Mesendoderm (in vitro differentiated cells): Measurements from ENCODE around the gene HOXB13.
A peak's percentile ranks its signal among the peaks of the same experiment; 100 is the strongest.

Experiments
- DNase-seq: peaks from one replicate; pipeline ENCODE4 v3.0.0; 2013
- H2AK5ac ChIP-seq: 2 replicates; pipeline ENCODE4 v1.6.1; 2013; ENCODE audit warnings: low read length, inconsistent platforms
- H2BK120ac ChIP-seq: 2 replicates; pipeline ENCODE4 v1.6.1; 2013; ENCODE audit warnings: low read depth, mild to moderate bottlenecking, low read length, moderate library complexity, mixed read lengths
- H2BK15ac ChIP-seq: replicated peaks from 2 replicates; pipeline ENCODE4 v1.6.1; 2013; ENCODE audit warnings: low read depth, mild to moderate bottlenecking, moderate library complexity
- H2BK5ac ChIP-seq: 2 replicates; pipeline ENCODE4 v1.6.1; 2013; ENCODE audit warnings: low read length, inconsistent platforms
- H3K18ac ChIP-seq: 2 replicates; pipeline ENCODE4 v1.6.1; 2013; ENCODE audit warnings: mild to moderate bottlenecking, low read length, mixed read lengths
- H3K23ac ChIP-seq: one replicate; pipeline ENCODE4 v1.6.1; 2013; ENCODE audit warnings: low read length
- H3K27ac ChIP-seq: 2 replicates; pipeline ENCODE4 v1.5.1; 2013; ENCODE audit warnings: low read depth, mild to moderate bottlenecking, inconsistent platforms, low read length, moderate library complexity
- H3K27me3 ChIP-seq: 2 replicates; pipeline ENCODE4 v1.6.1; 2013; ENCODE audit warnings: low read length, control low read depth, mild to moderate bottlenecking, inconsistent platforms; ENCODE audit not compliant: insufficient read depth, poor library complexity
- H3K36me3 ChIP-seq: 2 replicates; pipeline ENCODE4 v1.6.1; 2013; ENCODE audit warnings: low read length, inconsistent platforms; ENCODE audit not compliant: control insufficient read depth, insufficient read depth
- H3K4ac ChIP-seq: one replicate; pipeline ENCODE4 v1.6.1; 2013; ENCODE audit warnings: low read depth, mild to moderate bottlenecking, low read length, moderate library complexity
- H3K4me1 ChIP-seq: 2 replicates; pipeline ENCODE4 v1.6.1; 2013; ENCODE audit warnings: low read depth, low read length, inconsistent platforms; ENCODE audit not compliant: control insufficient read depth
- H3K4me2 ChIP-seq: 2 replicates; pipeline ENCODE4 v1.6.1; 2013; ENCODE audit warnings: low read length
- H3K4me3 ChIP-seq: 2 replicates; pipeline ENCODE4 v1.5.1; 2013; ENCODE audit warnings: mild to moderate bottlenecking, low read length
- H3K56ac ChIP-seq: one replicate; pipeline ENCODE4 v1.6.1; 2013; ENCODE audit warnings: low read length
- H3K79me1 ChIP-seq: 2 replicates; pipeline ENCODE4 v1.6.1; 2013; ENCODE audit warnings: low read length, inconsistent platforms
- H3K79me2 ChIP-seq: 2 replicates; pipeline ENCODE4 v1.6.1; 2013; ENCODE audit warnings: mild to moderate bottlenecking, low read length; ENCODE audit not compliant: control insufficient read depth, insufficient read depth
- H3K9ac ChIP-seq: 2 replicates; pipeline ENCODE4 v1.6.1; 2013; ENCODE audit warnings: low read length, inconsistent platforms
- H4K5ac ChIP-seq: one replicate; pipeline ENCODE4 v1.6.1; 2013; ENCODE audit warnings: low read length
- H4K8ac ChIP-seq: one replicate; pipeline ENCODE4 v1.6.1; 2013; ENCODE audit warnings: low read depth, mild to moderate bottlenecking, control low read depth, low read length, moderate library complexity
- WGBS: extraction: QIAGEN DNeasy Blood & Tissue Kit; methylation state at CpG from one replicate; pipeline ENCODE4 v1.1.7; 2013; ENCODE audit warnings: low lambda C conversion rate, missing lambda C conversion rate; ENCODE audit not compliant: insufficient coverage; ENCODE audit errors: extremely low coverage; 5-methylcytosine and 5-hydroxymethylcytosine counted together

The HOXB13 gene

DNA sequence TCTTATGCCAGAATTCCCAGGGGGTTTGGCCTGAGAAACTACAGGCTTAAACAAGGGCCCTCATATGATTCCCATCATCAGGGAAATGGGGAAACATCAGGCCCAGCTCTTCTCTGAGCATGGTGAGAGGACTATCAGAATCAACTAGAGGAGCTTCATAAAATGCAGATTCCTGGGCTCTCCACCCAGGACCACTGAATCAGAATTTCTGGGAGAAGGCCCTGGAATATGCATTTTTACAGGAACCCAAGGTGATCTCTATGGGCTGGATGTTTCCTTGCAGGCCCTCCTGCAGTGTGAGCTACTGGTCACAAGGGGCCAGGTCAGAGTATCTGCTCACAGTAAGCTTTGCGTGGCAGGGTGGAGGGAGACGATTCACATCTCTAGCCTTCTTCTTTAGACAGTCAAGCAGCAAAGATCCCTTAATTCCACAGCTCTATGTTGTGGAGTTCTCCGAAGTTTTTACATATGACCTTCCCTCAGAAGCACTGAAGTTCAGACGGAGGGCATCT, 38.8 kb upstream of the HOXB13 start:
- H3K27me3 ChIP-seq: peaks cover 4% of the 10 kb centered on the region
- no peak overlapping the region for H3K23ac ChIP-seq
- H3K27ac ChIP-seq: no peak overlapping the region
- no peak overlapping the region for H3K18ac ChIP-seq
- H4K8ac ChIP-seq: no peak overlapping the region
- H2BK5ac ChIP-seq: no peak overlapping the region
- H4K5ac ChIP-seq: no peak overlapping the region
- no peak overlapping the region for H3K56ac ChIP-seq
- H3K9ac ChIP-seq: no peak overlapping the region
- H2AK5ac ChIP-seq: no peak overlapping the region
- no peak overlapping the region for H2BK120ac ChIP-seq
- H3K79me2 ChIP-seq: no peaks in the 10 kb centered on the region
- no peaks in the 10 kb centered on the region for H3K36me3 ChIP-seq
- DNase-seq: peak; percentile 44
- WGBS: no CpG with 5 or more reads among the region's 4 CpGs
- no peak overlapping the region for H3K4me3 ChIP-seq
- H3K4ac ChIP-seq: no peak overlapping the region
- no peak overlapping the region for H2BK15ac ChIP-seq
- H3K4me1 ChIP-seq: no peaks in the 10 kb centered on the region
- H3K79me1 ChIP-seq: no peaks in the 10 kb centered on the region
- no peak overlapping the region for H3K4me2 ChIP-seq

DNA sequence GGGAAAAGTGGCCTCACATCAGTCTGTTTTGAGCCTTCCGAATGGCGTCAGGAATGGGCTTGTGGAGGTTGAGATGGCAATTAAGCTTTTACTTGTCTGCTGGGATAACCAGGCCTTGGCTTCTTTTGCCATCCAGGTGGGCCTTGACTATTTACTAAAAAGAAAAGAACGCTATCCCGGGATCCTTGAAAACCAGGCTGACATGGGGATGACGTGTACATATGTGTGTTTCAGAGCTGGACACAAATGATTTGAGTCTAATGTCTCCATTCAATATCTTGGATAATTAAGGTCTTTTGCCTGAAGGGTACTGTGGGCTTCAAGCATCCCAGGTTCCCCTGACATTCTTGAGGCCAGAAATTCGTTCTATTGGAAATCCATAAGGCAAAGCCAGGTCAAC, 32.6 kb upstream of the HOXB13 start:
- Histone ChIP-seq H3K56ac (no peak overlapping the region), H3K4ac (no peak overlapping the region), H2AK5ac (no peak overlapping the region), H4K5ac (no peak overlapping the region), H2BK120ac (no peak overlapping the region), H3K9ac (no peak overlapping the region), H3K4me2 (no peak overlapping the region), H2BK15ac (no peak overlapping the region), H3K4me1 (no peaks in the 10 kb centered on the region), H3K79me1 (no peaks in the 10 kb centered on the region), H3K18ac (no peak overlapping the region), H3K4me3 (no peak overlapping the region), H3K27me3 (peaks cover 14% of the 10 kb centered on the region), H3K23ac (no peak overlapping the region), H3K27ac (no peak overlapping the region), H3K79me2 (no peaks in the 10 kb centered on the region), H4K8ac (no peak overlapping the region), H3K36me3 (no peaks in the 10 kb centered on the region), H2BK5ac (no peak overlapping the region)
- DNase-seq: no peak
- WGBS: no CpG with 5 or more reads among the region's 6 CpGs

DNA sequence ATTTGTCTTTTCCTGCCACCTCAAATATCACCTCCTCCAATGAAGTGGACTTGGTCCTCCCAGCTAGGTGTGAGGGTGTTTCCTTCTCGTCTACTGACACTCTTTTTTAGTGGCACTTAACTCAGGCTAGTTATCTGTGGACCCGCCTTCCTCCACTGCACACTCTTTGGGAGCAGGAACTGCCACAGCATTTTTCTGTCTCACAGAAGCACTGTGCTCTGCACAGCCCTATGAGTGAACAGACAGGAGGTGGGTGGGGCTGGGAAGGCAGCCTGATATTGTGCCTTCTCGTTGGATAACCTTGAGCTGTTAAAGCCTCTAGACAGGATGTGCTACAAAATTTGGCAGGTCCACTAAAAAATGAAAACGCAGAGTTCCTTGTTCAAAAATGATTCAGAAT, 31.9 kb upstream of the HOXB13 start:
- no peak overlapping the region for H3K4me3 ChIP-seq
- H4K5ac ChIP-seq: no peak overlapping the region
- peaks cover 21% of the 10 kb centered on the region for H3K27me3 ChIP-seq
- H3K23ac ChIP-seq: no peak overlapping the region
- no peak overlapping the region for H2BK120ac ChIP-seq
- no peak overlapping the region for H4K8ac ChIP-seq
- no peak overlapping the region for H2BK15ac ChIP-seq
- no peak overlapping the region for H3K56ac ChIP-seq
- no peak overlapping the region for H3K9ac ChIP-seq
- no peak overlapping the region for H2BK5ac ChIP-seq
- H3K27ac ChIP-seq: no peak overlapping the region
- no peak overlapping the region for H3K18ac ChIP-seq
- H2AK5ac ChIP-seq: no peak overlapping the region
- WGBS: no CpG with 5 or more reads among the region's 4 CpGs
- H3K36me3 ChIP-seq: no peaks in the 10 kb centered on the region
- H3K4me2 ChIP-seq: no peak overlapping the region
- no peak overlapping the region for H3K4ac ChIP-seq
- no peaks in the 10 kb centered on the region for H3K79me2 ChIP-seq
- no peak for DNase-seq
- H3K79me1 ChIP-seq: no peaks in the 10 kb centered on the region
- no peaks in the 10 kb centered on the region for H3K4me1 ChIP-seq

DNA sequence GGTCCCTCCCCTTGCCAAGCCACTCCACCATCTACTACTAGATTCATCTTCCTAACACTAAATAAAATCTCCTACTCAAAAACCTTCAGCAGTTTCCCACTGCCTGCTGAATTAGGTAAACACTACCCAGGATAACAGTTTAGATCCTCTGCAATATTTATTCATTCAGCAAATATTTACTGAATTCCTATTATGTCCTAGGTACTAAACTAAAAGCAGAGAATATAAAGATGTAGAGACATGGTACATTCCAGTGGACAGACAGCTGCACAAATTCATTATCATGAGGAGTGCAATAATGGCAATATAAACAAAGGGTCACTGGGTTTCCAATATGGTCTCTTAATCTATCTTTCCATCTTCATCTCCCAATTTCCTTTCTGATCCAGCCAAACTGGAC, 30.7 kb upstream of the HOXB13 start:
- Histone ChIP-seq H3K18ac (no peak overlapping the region), H3K36me3 (no peaks in the 10 kb centered on the region), H3K27me3 (peaks cover 32% of the 10 kb centered on the region), H3K4me2 (no peak overlapping the region), H3K27ac (no peak overlapping the region), H2BK15ac (no peak overlapping the region), H2BK5ac (no peak overlapping the region), H3K4me1 (no peaks in the 10 kb centered on the region), H3K56ac (no peak overlapping the region), H3K4me3 (no peak overlapping the region), H3K79me2 (no peaks in the 10 kb centered on the region), H3K23ac (no peak overlapping the region), H3K79me1 (no peaks in the 10 kb centered on the region), H2BK120ac (no peak overlapping the region), H3K9ac (no peak overlapping the region), H4K5ac (no peak overlapping the region), H3K4ac (no peak overlapping the region), H2AK5ac (no peak overlapping the region), H4K8ac (no peak overlapping the region)
- DNase-seq: no peak

DNA sequence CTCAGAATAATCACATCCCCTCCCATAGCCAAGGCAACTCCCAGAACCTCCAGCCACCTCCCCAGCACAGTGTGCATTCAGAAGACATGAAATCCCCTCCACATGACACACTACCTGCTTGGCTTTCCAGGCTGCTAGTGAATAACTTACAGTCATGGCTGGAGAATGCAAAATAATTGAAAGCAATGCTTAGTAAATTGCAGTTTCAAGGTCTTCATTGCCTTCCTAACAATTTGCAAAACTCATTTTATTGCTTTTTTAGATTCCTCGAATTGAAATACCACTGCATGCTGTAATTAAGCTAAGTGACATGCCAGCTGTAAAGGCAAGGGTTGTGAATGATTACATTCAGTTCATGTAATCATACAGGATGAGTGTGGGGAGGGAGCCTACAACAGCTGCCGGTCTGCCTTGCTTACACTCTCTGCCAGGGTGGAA, 29.0 kb upstream of the HOXB13 start:
- H4K8ac ChIP-seq: no peak overlapping the region
- no peak overlapping the region for H3K4me3 ChIP-seq
- no peak overlapping the region for H3K23ac ChIP-seq
- no peak overlapping the region for H2AK5ac ChIP-seq
- peaks cover 48% of the 10 kb centered on the region for H3K27me3 ChIP-seq
- H3K36me3 ChIP-seq: no peaks in the 10 kb centered on the region
- H3K79me1 ChIP-seq: no peaks in the 10 kb centered on the region
- H2BK120ac ChIP-seq: no peak overlapping the region
- no peak overlapping the region for H3K4ac ChIP-seq
- no peak overlapping the region for H3K27ac ChIP-seq
- no peaks in the 10 kb centered on the region for H3K79me2 ChIP-seq
- no peak overlapping the region for H3K18ac ChIP-seq
- no peak overlapping the region for H3K4me2 ChIP-seq
- no CpG with 5 or more reads among the region's 2 CpGs for WGBS
- no peak overlapping the region for H4K5ac ChIP-seq
- H2BK5ac ChIP-seq: no peak overlapping the region
- no peaks in the 10 kb centered on the region for H3K4me1 ChIP-seq
- DNase-seq: no peak
- no peak overlapping the region for H2BK15ac ChIP-seq
- H3K56ac ChIP-seq: no peak overlapping the region
- no peak overlapping the region for H3K9ac ChIP-seq

DNA sequence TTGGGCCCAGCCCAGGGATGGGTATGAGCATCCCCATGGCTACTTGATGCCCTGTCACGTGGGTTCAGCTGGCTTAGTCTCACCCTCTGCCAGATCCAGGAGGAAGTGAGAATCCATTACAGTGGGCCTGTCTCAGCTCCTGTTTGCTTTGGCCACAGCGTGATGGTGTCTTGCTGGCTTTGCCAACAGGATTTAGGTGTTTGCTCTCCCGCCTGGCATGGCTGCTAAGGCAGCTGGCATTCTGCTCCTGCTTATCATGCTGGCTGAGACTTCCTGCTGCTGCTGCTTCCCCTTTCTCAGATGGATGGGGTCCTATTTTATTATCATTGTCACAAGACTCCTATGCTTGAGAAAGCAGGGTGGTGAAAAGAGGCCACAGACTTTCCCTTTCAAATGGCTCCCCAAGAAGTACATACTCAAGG, 28.3 kb upstream of the HOXB13 start:
- H3K79me2 ChIP-seq: no peaks in the 10 kb centered on the region
- no peaks in the 10 kb centered on the region for H3K79me1 ChIP-seq
- no peak overlapping the region for H3K4me2 ChIP-seq
- no peak overlapping the region for H2BK120ac ChIP-seq
- no peak overlapping the region for H3K23ac ChIP-seq
- no peak overlapping the region for H3K9ac ChIP-seq
- peaks cover 53% of the 10 kb centered on the region for H3K27me3 ChIP-seq
- no peaks in the 10 kb centered on the region for H3K36me3 ChIP-seq
- no CpG with 5 or more reads among the region's 3 CpGs for WGBS
- H3K27ac ChIP-seq: no peak overlapping the region
- H2BK15ac ChIP-seq: no peak overlapping the region
- H3K56ac ChIP-seq: no peak overlapping the region
- no peak overlapping the region for H4K8ac ChIP-seq
- no peak overlapping the region for H2AK5ac ChIP-seq
- no peak overlapping the region for H2BK5ac ChIP-seq
- H3K4me3 ChIP-seq: no peak overlapping the region
- no peak overlapping the region for H3K4ac ChIP-seq
- no peaks in the 10 kb centered on the region for H3K4me1 ChIP-seq
- no peak overlapping the region for H3K18ac ChIP-seq
- no peak for DNase-seq
- H4K5ac ChIP-seq: no peak overlapping the region
